ENCODE measurements around the gene RHBDL1.

- TF ChIP-seq EP300 (IDR thresholded peaks at IDR 0.05) (no peak), CTCF (IDR thresholded peaks at IDR 0.05) (no peak), POLR2AphosphoS5 (IDR thresholded peaks at IDR 0.05) (no peak)
These were observed 49.5 kb downstream of the RHBDL1 start for GRCh38 chr16:725041-725376.
